Kidney epithelial cell (primary cell): ENCODE data around the gene DYNLT1. TPM values are rescaled to one million over a fixed set of nuclear protein-coding genes. Genes with fewer than 3 reads are reported as not detected.
"Not testable (repeated sequence)": the region's sequence is repeated elsewhere in the genome, so short reads cannot be mapped to it uniquely, and the experiment has no call there.

ENCODE experiments used
- DNase-seq: peaks from one replicate; pipeline ENCODE4 v3.0.0-alpha.2; 2010; ENCODE audit warnings: low read depth
- H3K27me3 ChIP-seq: 2 replicates; pipeline ENCODE4 v1.6.0; 2011; ENCODE audit warnings: low read length; ENCODE audit not compliant: control insufficient read depth, insufficient read depth
- H3K36me3 ChIP-seq: 2 replicates; pipeline ENCODE4 v1.5.1; 2011; ENCODE audit warnings: low read length; ENCODE audit not compliant: control insufficient read depth, insufficient read depth
- H3K4me3 ChIP-seq: 2 replicates; pipeline ENCODE4 v1.5.1; 2011; ENCODE audit warnings: low read depth, mild to moderate bottlenecking, control low read depth, low read length
- total RNA-seq: library from RNA; depleted of rRNA; stranded (reverse); fragments of >200 nt; gene quantifications from 2 replicates; pipeline ENCODE4 v1.2.3, GENCODE V29; 2015
- TF ChIP-seq, protein P1 (sequence below): IDR thresholded peaks from 2 replicates; pipeline ENCODE4 v1.5.1; 2011; ENCODE audit warnings: mild to moderate bottlenecking, moderate library complexity, low read length, control low read depth, inconsistent platforms; ENCODE audit not compliant: insufficient read depth, poor library complexity, severe bottlenecking

Gene DYNLT1
- total RNA-seq, 1 donor from 2014 or later: 124 TPM

DNA sequence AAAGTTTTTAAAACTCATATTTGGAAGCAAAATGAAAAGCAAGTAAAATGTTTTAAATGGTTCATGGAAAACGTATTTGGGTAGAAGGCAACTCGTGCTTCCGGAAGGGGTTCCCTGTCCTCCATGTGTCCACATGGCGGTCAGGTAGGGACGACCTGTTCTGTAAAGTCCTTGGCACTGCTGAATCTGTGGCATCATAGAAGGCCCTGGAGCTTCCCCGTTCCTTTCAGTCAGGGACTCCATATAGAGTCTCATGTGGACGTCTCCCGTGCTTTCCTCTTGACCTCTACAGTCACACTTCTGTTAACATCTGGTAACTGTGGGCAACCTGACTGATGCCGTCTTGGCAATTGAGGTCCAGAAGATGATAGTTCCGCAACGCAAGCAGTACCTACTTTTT, 11.4 kb downstream of the DYNLT1 start:
- TF ChIP-seq, protein P1, sequence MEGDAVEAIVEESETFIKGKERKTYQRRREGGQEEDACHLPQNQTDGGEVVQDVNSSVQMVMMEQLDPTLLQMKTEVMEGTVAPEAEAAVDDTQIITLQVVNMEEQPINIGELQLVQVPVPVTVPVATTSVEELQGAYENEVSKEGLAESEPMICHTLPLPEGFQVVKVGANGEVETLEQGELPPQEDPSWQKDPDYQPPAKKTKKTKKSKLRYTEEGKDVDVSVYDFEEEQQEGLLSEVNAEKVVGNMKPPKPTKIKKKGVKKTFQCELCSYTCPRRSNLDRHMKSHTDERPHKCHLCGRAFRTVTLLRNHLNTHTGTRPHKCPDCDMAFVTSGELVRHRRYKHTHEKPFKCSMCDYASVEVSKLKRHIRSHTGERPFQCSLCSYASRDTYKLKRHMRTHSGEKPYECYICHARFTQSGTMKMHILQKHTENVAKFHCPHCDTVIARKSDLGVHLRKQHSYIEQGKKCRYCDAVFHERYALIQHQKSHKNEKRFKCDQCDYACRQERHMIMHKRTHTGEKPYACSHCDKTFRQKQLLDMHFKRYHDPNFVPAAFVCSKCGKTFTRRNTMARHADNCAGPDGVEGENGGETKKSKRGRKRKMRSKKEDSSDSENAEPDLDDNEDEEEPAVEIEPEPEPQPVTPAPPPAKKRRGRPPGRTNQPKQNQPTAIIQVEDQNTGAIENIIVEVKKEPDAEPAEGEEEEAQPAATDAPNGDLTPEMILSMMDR: no peak
- Histone ChIP-seq H3K36me3 (peaks cover 2% of the 10 kb centered on the region), H3K4me3 (no peak overlapping the region), H3K27me3 (no peaks in the 10 kb centered on the region)
- DNase-seq: no peak

DNA sequence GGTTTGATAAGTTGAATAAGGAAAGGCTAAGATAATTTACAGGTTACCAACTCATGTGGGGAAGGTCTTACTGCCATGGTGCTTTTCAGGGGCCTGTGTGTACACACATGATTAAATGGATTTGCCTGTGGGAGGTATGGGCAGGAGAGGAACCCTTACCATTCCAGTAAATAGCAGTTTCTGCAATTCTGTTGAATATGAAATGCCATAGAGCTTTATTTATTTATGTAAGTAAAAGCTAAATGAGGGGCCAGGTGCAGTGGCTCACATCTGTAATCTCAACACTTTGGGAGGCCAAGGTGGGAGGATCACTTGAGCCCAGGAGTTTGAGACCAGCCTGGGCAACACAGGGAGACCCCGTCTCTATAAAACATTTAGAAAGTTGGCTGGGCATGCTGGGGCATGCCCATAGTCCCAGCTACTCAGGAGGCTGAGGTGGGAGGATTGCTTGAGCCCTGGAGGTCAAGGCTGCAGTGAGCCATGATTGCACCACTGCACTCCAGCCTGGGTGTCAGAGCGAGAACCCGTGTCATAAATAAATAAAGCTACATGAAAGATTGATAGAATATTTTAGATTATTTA, 11.9 kb downstream of the DYNLT1 start:
- DNase-seq, H3K27me3 ChIP-seq, H3K36me3 ChIP-seq, H3K4me3 ChIP-seq: not testable (repeated sequence)

DNA sequence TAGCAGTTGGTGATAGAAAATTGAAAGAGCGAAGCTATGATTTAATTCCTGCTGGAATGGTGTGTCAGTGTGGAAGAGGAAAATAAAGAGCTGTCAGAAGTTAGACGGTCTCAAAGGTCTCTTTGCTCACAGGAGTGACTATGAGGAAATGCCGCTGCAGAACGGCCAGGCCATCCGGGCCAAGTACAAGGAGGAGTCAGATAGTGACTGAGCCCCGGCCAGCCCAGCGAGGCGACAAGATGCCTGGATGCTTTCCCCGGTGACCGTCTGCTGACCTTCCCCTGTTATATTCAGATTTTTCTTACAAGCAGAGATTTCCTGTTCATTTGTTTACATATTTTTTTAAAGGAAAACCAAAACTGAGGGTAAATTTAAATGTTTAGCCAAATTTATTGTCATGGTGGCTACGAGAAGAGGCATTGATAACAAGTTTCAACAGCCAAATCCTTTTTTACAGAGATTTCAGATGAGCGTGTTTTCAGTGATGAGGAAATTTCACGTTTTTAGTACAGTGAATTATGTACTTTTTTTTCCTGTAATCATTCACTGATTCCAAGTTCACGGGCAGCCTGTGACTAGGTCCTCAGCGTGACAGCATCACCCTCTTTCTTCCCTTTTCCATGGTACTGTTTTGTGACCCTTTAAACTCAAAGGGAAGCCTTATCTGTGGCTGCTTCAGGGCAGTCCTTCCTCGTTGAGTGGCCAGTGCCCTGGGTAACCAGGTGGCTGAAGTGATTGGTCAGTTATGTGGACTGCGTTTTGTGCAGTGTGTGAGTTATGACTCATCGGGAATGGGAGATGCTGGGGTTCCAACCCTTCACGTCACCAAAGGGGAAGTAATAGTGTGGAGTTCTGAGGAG, 12.6 kb downstream of the DYNLT1 start:
- Histone ChIP-seq H3K27me3 (no peaks in the 10 kb centered on the region), H3K4me3 (no peak overlapping the region), H3K36me3 (peaks cover 2% of the 10 kb centered on the region)
- TF ChIP-seq, protein P1: no peak
- peak; percentile 45 for DNase-seq

DNA sequence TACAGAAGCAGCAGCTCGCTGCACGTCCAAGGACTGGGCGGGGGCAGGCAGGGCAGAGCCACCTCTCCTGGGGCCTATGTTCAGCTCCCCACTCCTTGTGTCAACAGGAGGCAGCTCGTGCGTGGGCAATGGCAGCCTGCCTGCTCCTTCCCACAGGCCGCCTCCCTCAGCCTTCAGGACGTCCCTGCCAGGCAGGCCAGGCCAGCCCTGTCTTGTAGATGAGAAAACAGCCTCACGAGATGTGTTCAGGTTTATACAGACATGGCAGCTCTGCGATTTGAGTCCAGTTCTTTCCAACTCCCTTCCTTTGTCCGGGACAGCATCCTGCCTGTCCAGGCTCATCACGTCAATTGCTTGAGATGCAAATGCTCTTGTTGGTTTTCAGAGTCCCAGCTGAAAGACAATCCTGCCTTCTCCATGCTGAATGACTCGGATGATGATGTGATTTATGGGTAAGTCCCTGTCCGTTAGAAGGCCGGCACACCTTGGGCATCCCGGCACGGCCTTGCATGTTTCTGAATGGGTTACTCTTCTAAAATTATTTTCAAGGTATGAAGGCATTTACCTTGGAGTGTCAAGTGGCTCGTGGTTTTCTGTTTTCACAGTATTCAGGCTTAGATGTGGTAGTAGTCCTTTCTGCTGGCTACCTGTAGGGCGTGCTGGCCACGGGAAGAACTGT, 13.5 kb downstream of the DYNLT1 start:
- H3K36me3 ChIP-seq: peaks cover 2% of the 10 kb centered on the region
- no peak overlapping the region for H3K4me3 ChIP-seq
- DNase-seq: no peak
- H3K27me3 ChIP-seq: no peaks in the 10 kb centered on the region
- TF ChIP-seq, protein P1: no peak

DNA sequence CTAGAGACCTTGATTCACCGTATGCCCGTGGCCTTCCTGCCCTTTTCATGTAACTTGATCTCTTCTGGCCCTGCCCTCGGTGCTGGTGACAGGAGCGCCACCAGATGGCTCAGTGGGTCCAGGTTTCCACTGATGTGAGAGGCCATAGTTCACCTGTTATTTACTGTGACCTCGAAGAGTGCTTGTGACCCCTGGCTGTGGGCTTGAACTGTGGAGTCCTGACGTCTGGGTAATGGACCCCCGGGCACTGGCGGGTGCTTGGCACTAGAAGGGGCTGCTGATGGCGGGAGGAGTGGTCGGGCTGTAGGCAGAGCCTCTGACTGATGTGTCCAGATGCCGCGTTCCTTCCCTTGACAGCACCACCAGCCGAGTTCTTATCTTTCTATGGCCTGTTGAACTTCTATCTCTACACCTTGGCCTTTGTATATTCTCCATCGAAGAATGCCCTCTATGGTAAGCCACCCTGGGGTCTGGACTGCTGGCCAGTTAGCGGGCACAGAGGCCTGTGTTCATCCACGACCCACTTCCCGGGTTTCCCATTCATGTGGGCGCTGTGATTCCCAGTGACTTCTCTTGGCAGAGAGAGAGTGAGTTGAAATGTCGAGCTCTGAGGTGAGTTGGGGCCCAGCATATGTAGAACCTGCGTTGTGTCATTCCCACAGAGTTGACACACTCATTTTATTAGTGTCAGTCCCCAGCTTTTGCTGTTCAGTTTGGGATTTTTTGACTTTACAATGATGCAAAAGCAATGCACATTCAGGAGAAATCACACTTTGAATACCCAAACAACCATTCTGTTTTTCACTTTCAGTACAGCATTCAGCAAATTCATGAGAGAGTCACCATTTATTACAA, 14.9 kb downstream of the DYNLT1 start:
- TF ChIP-seq, protein P1: peak; percentile 17
- Histone ChIP-seq H3K4me3 (no peak overlapping the region), H3K27me3 (no peaks in the 10 kb centered on the region), H3K36me3 (peaks cover 2% of the 10 kb centered on the region)
- no peak for DNase-seq
